H1 (cell line): ENCODE measurements around the gene PPP2R2B. TPM values are rescaled to one million over a fixed set of nuclear protein-coding genes. Genes with fewer than 3 reads are reported as not detected.

Experiments used
- CTCF ChIA-PET: fragments of 300-600 bp; sonication (Branson Sonifier 250); formaldehyde crosslinking; loops from one replicate; lab custom pipeline; 2021; ENCODE audit not compliant: partially characterized antibody; lab: Charles Lee
- POLR2A ChIA-PET: fragments of 300-600 bp; sonication (Branson Sonifier 250); formaldehyde crosslinking; loops from one replicate; lab custom pipeline; 2021; ENCODE audit warnings: inconsistent platforms; ENCODE audit not compliant: partially characterized antibody; lab: Charles Lee
- DNase-seq, 2 experiments: peaks; one replicate each; pipeline versions ENCODE4 v3.0.0 to v3.0.0-alpha.2; 2010 to 2022; ENCODE audit warnings: low spot score in 2 of 2, low read depth in 1 of 2, mixed read lengths in 1 of 2
- FAIRE-seq: peaks from 2 replicates; lab custom pipeline; 2011; peaks lifted over from hg19 to GRCh38; lab: Jason Lieb, UNC
- H2AFZ ChIP-seq: 2 replicates; pipeline ENCODE4 v1.8.1; 2012; ENCODE audit warnings: low read length, inconsistent platforms
- H2AK5ac ChIP-seq: 2 replicates; pipeline ENCODE4 v1.6.1; 2013; ENCODE audit warnings: low read depth, low read length
- H2BK120ac ChIP-seq: replicated peaks from 2 replicates; pipeline ENCODE3; 2013; ENCODE audit warnings: low read depth, low read length, inconsistent platforms
- H2BK12ac ChIP-seq: 2 replicates; pipeline ENCODE4 v1.6.1; 2013; ENCODE audit warnings: low read depth, low read length
- H2BK15ac ChIP-seq: 2 replicates; pipeline ENCODE4 v1.6.1; 2013; ENCODE audit warnings: low read length
- H2BK20ac ChIP-seq: 2 replicates; pipeline ENCODE4 v1.6.1; 2013; ENCODE audit warnings: low read length
- H2BK5ac ChIP-seq: 2 replicates; pipeline ENCODE4 v1.6.1; 2013; ENCODE audit warnings: low read depth, low read length
- H3K14ac ChIP-seq: 2 replicates; pipeline ENCODE4 v1.6.1; 2013; ENCODE audit warnings: inconsistent platforms; ENCODE audit not compliant: insufficient read length
- H3K18ac ChIP-seq: 2 replicates; pipeline ENCODE4 v1.6.1; 2013; ENCODE audit warnings: low read length; ENCODE audit errors: extremely low read depth
- H3K23ac ChIP-seq: 2 replicates; pipeline ENCODE4 v1.6.1; 2013; ENCODE audit warnings: inconsistent platforms; ENCODE audit not compliant: insufficient read length
- H3K23me2 ChIP-seq: 2 replicates; pipeline ENCODE4 v1.6.1; 2013; ENCODE audit warnings: low read depth, low read length
- H3K27ac ChIP-seq: 2 replicates; pipeline ENCODE4 v1.6.1; 2011; ENCODE audit warnings: low read depth, low read length, inconsistent platforms
- H3K27me3 ChIP-seq, 4 experiments: replicated peaks in 1 of 4; 1 replicate in 1 of 4; 2 replicates in 3 of 4; pipeline versions ENCODE4 v1.6.1 to v1.8.1; 2011 to 2013; ENCODE audit warnings: low read length in 3 of 4, mild to moderate bottlenecking in 3 of 4, inconsistent platforms in 2 of 4, mixed read lengths in 2 of 4, moderate library complexity in 1 of 4; ENCODE audit not compliant: control insufficient read depth in 3 of 4, insufficient read depth in 3 of 4; ENCODE audit errors: extremely low read depth in 1 of 4
- H3K36me3 ChIP-seq, 4 experiments: 2 replicates each; pipeline versions ENCODE4 v1.6.1 to v1.8.1; 2011 to 2013; ENCODE audit warnings: mild to moderate bottlenecking in 4 of 4, low read length in 3 of 4, moderate library complexity in 2 of 4, control low read depth in 1 of 4, inconsistent platforms in 1 of 4; ENCODE audit not compliant: insufficient read depth in 4 of 4, control insufficient read depth in 2 of 4
- H3K4ac ChIP-seq: replicated peaks from 2 replicates; pipeline ENCODE3; 2013; ENCODE audit warnings: low read length, low read depth, mixed read lengths, inconsistent platforms; ENCODE audit not compliant: insufficient read length
- H3K4me1 ChIP-seq, 4 experiments: replicated peaks in 1 of 4; 1 replicate in 1 of 4; 2 replicates in 3 of 4; pipeline versions ENCODE4 v1.6.1 to v1.8.1; 2011 to 2013; ENCODE audit warnings: low read length in 3 of 4, inconsistent platforms in 2 of 4, mixed read lengths in 1 of 4; ENCODE audit not compliant: insufficient read depth in 4 of 4, control insufficient read depth in 3 of 4
- H3K4me2 ChIP-seq, 2 experiments: 2 replicates each; pipeline versions ENCODE4 v1.6.1 to v1.8.1; 2011 to 2013; ENCODE audit warnings: low read depth in 2 of 2, low read length in 2 of 2, control low read depth in 1 of 2, inconsistent platforms in 1 of 2, mild to moderate bottlenecking in 1 of 2; ENCODE audit not compliant: insufficient read depth in 1 of 2
- H3K4me3 ChIP-seq, 4 experiments: fragments of 200-600, 300-600 bp in 1 of 4; sonication (generic), shearing (Covaris generic), sonication (Bioruptor Twin) in 1 of 4; 2 replicates each; pipeline versions ENCODE4 v1.5.1 to v1.8.1; 2011 to 2016; ENCODE audit warnings: low read length in 4 of 4, low read depth in 3 of 4, control low read depth in 2 of 4, inconsistent platforms in 2 of 4, mild to moderate bottlenecking in 2 of 4, mixed read lengths in 1 of 4, moderate library complexity in 1 of 4; ENCODE audit not compliant: insufficient read depth in 2 of 4; ENCODE audit errors: extremely low read depth in 1 of 4
- H3K56ac ChIP-seq: replicated peaks from 2 replicates; pipeline ENCODE3; 2013; ENCODE audit warnings: low read depth, mild to moderate bottlenecking, mixed read lengths, low read length, inconsistent platforms; ENCODE audit not compliant: insufficient read length
- H3K79me1 ChIP-seq: 2 replicates; pipeline ENCODE4 v1.6.1; 2013; ENCODE audit warnings: low read depth, low read length, control low read depth
- H3K79me2 ChIP-seq, 2 experiments: 2 replicates each; pipeline versions ENCODE4 v1.6.1 to v1.8.1; 2012 to 2013; ENCODE audit warnings: low read length in 2 of 2, mild to moderate bottlenecking in 2 of 2, inconsistent platforms in 1 of 2; ENCODE audit not compliant: insufficient read depth in 2 of 2, control insufficient read depth in 1 of 2
- H3K9ac ChIP-seq, 4 experiments: replicated peaks in 1 of 4; 1 replicate in 1 of 4; 2 replicates in 3 of 4; pipeline versions ENCODE4 v1.6.1 to v1.8.1; 2011 to 2013; ENCODE audit warnings: low read depth in 3 of 4, low read length in 3 of 4, control low read depth in 2 of 4, mild to moderate bottlenecking in 2 of 4, moderate library complexity in 2 of 4, inconsistent platforms in 1 of 4; ENCODE audit errors: extremely low read depth in 1 of 4
- H3K9me3 ChIP-seq, 2 experiments: 2 replicates each; pipeline versions ENCODE4 v1.6.1 to v1.8.1; 2012 to 2013; ENCODE audit warnings: mild to moderate bottlenecking in 2 of 2, moderate library complexity in 2 of 2, control low read depth in 1 of 2, inconsistent platforms in 1 of 2, low read depth in 1 of 2, low read length in 1 of 2, mixed read lengths in 1 of 2; ENCODE audit not compliant: insufficient read depth in 2 of 2
- H4K20me1 ChIP-seq, 2 experiments: replicated peaks in 1 of 2; 2 replicates each; pipeline versions ENCODE3 to v1.8.1; 2011 to 2013; ENCODE audit warnings: inconsistent platforms in 2 of 2, low read length in 2 of 2, mild to moderate bottlenecking in 1 of 2; ENCODE audit not compliant: insufficient read depth in 2 of 2, control insufficient read depth in 1 of 2
- H4K5ac ChIP-seq: 2 replicates; pipeline ENCODE4 v1.6.1; 2013; ENCODE audit warnings: low read length, low read depth, mixed read lengths, inconsistent platforms; ENCODE audit not compliant: insufficient read length
- H4K8ac ChIP-seq: 2 replicates; pipeline ENCODE4 v1.8.0; 2013; ENCODE audit warnings: mild to moderate bottlenecking, moderate library complexity, low read length, inconsistent platforms; ENCODE audit not compliant: insufficient read depth; ENCODE audit errors: extremely low read depth
- H4K91ac ChIP-seq: replicated peaks from 2 replicates; pipeline ENCODE3; 2013; ENCODE audit warnings: low read length, mixed read lengths, inconsistent platforms; ENCODE audit not compliant: insufficient read length
- POLR2A ChIP-seq, 2 experiments: IDR thresholded peaks; 1 replicate in 1 of 2; 2 replicates in 1 of 2; pipeline ENCODE4 v1.6.1; 2011; ENCODE audit warnings: low read depth in 2 of 2, low read length in 2 of 2, mild to moderate bottlenecking in 2 of 2; ENCODE audit errors: control extremely low read depth in 1 of 2
- TEAD4 ChIP-seq: IDR thresholded peaks from 2 replicates; pipeline ENCODE4 v1.6.1; 2012; ENCODE audit warnings: low read depth, low read length, inconsistent platforms, mixed read lengths
- WGBS, 2 experiments: shearing (Covaris generic) in 1 of 2; methylation state at CpG; one replicate each; pipeline versions ENCODE4 v1.1.6 to v1.1.7; 2013 to 2015; ENCODE audit warnings: low lambda C conversion rate in 2 of 2, mixed read lengths in 2 of 2, inconsistent platforms in 1 of 2, low coverage in 1 of 2, missing lambda C conversion rate in 1 of 2; ENCODE audit not compliant: insufficient replicate concordance in 2 of 2, insufficient coverage in 1 of 2, insufficient read length in 1 of 2; ENCODE audit errors: extremely low coverage in 1 of 2, missing lambda C conversion rate in 1 of 2; 5-methylcytosine and 5-hydroxymethylcytosine counted together
- polyA plus RNA-seq, 7 experiments: library from polyadenylated mRNA; depleted of rRNA in 3 of 7; stranded (reverse) in 5 of 7; unstranded in 2 of 7; fragments of >200 nt in 5 of 7; fragments of 200-250 nt in 2 of 7; gene quantifications; 1 replicate in 5 of 7; 2 replicates in 1 of 7; 4 replicates in 1 of 7; pipeline versions ENCODE4 v1.2.1 to v1.2.3, GENCODE V29; 2011 to 2013; ENCODE audit warnings: missing spikeins in 2 of 7, mixed read lengths in 2 of 7
- total RNA-seq: library from RNA; stranded (reverse); fragmentation: NEBNext Ultra II Directional; extraction: Animal tissue kit (Norgen Biotek cat#: 25700); gene quantifications from 2 replicates; pipeline ENCODE4 v1.2.1, GENCODE V29; 2021

PPP2R2B gene
- total and polyA plus RNA-seq, 2 of the 8 experiments (the other 6 are each of a cell fraction or from before 2014, with no cell fraction given) = 21.1 to 37.1 TPM

- peak overlapping the region in 1 of 4 experiments; percentile 41; a peak in 2 of 8 replicates for H3K4me3 ChIP-seq
- FAIRE-seq (peak; percentile 72), DNase-seq (no peak)
- no peak overlapping the region for H2AK5ac ChIP-seq
- no peak overlapping the region for H3K14ac ChIP-seq
- no peak overlapping the region for H4K8ac ChIP-seq
- no peaks in the 10 kb centered on the region for H4K20me1 ChIP-seq
- H3K79me2 ChIP-seq = peaks cover 0 to 55% of the 10 kb centered on the region in 2 experiments; a peak in 2 of 4 replicates
- H3K27me3 ChIP-seq = no peaks in the 10 kb centered on the region; a peak in 2 of 7 replicates
- H3K4ac ChIP-seq = no peak overlapping the region
- no peak overlapping the region for H3K56ac ChIP-seq
- no peak overlapping the region for H2BK5ac ChIP-seq
- H3K4me2 ChIP-seq = peak overlapping the region; percentile 50 to 64
- no peaks in the 10 kb centered on the region for H3K79me1 ChIP-seq
- 9% methylated on average over 1 of the region's 1 CpG; no CpG with 5 or more reads in 1 of the 2 experiments for WGBS, 2 experiments
- no peaks in the 10 kb centered on the region; the same call in 1 of the 2 replicates for H3K23me2 ChIP-seq
- H2BK12ac ChIP-seq = no peak overlapping the region
- no peak overlapping the region for H2BK120ac ChIP-seq
- H3K23ac ChIP-seq = no peak overlapping the region
- H2BK20ac ChIP-seq = no peak overlapping the region
- TF ChIP-seq TEAD4 (peak; percentile 35; the same call in 1 of the 2 replicates), POLR2A (IDR thresholded peaks at IDR 0.05; ENCODE audit: control extremely low read depth in 1 of 2, low read depth in 2 of 2, low read length in 2 of 2) (no peak)
- no peak overlapping the region for H4K5ac ChIP-seq
- no peak overlapping the region for H3K9ac ChIP-seq
- H2AFZ ChIP-seq = no peak overlapping the region
- ChIA-PET POLR2A (no interaction called here), CTCF (interaction anchor here (0.6 to 1.6 kb wide), 8 partner anchors 8 to 224 kb away, joined by 3 to 6 read pairs (median 4); no protein-coding TSS in a partner anchor)
- no peak overlapping the region; the same call in 1 of the 2 replicates for H3K18ac ChIP-seq
- H2BK15ac ChIP-seq = no peak overlapping the region
- H3K36me3 ChIP-seq = peaks cover 0 to 3% (median 0%) of the 10 kb centered on the region in 4 experiments; a peak in 2 of 8 replicates
- no peaks in the 10 kb centered on the region for H3K9me3 ChIP-seq
- H3K4me1 ChIP-seq = peaks cover 6 to 36% (median 20%) of the 10 kb centered on the region in 4 experiments; a peak in 6 of 7 replicates
- H4K91ac ChIP-seq = no peak overlapping the region
- no peak overlapping the region for H3K27ac ChIP-seq
Measured at GRCh38 chr5:146872188-146872587, 6.4 kb downstream of the PPP2R2B start.
